ENCODE data around the gene ABHD1.

DNA sequence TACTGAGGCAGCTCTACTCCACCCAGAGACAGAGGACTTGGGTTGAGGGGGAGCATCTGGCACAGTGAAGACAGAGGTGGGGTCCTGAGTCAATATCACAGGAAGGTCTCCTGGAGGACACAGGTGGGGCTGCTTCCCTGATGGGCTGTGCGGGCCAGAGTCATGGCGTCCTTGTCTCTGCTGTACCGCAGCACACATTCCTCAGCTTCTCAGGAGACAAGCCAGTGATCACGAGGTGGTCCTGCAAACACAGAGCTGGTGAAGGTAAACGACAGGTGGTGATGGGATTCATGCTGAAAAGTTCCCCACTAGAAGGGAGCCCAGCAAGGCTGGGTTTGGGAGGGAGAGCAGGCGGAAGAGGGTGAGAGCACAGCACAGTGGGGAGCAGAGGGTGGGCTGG is 34.9 kb downstream of the ABHD1 start:
- TF ChIP-seq POLR2AphosphoS5 (IDR thresholded peaks at IDR 0.05; ENCODE audit: low read depth, low read length) (no peak), TAF1 (IDR thresholded peaks at IDR 0.05; ENCODE audit: borderline replicate concordance, insufficient read depth, low read length) (no peak), SIN3A (IDR thresholded peaks at IDR 0.05; ENCODE audit: borderline replicate concordance, insufficient read depth, low read length) (no peak)
- TF ChIP-seq, protein P1, sequence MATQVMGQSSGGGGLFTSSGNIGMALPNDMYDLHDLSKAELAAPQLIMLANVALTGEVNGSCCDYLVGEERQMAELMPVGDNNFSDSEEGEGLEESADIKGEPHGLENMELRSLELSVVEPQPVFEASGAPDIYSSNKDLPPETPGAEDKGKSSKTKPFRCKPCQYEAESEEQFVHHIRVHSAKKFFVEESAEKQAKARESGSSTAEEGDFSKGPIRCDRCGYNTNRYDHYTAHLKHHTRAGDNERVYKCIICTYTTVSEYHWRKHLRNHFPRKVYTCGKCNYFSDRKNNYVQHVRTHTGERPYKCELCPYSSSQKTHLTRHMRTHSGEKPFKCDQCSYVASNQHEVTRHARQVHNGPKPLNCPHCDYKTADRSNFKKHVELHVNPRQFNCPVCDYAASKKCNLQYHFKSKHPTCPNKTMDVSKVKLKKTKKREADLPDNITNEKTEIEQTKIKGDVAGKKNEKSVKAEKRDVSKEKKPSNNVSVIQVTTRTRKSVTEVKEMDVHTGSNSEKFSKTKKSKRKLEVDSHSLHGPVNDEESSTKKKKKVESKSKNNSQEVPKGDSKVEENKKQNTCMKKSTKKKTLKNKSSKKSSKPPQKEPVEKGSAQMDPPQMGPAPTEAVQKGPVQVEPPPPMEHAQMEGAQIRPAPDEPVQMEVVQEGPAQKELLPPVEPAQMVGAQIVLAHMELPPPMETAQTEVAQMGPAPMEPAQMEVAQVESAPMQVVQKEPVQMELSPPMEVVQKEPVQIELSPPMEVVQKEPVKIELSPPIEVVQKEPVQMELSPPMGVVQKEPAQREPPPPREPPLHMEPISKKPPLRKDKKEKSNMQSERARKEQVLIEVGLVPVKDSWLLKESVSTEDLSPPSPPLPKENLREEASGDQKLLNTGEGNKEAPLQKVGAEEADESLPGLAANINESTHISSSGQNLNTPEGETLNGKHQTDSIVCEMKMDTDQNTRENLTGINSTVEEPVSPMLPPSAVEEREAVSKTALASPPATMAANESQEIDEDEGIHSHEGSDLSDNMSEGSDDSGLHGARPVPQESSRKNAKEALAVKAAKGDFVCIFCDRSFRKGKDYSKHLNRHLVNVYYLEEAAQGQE (IDR thresholded peaks at IDR 0.05; ENCODE audit: insufficient read depth in 1 of 2, low read depth in 2 of 2, low read length in 2 of 2): no peak

All from PFSK-1 (cell line).